Hepatocyte (in vitro differentiated cells): ENCODE results near the gene SYCP2L. TPM values are rescaled to one million over a fixed set of nuclear protein-coding genes. Genes with fewer than 3 reads are reported as not detected.

Experiments used
- DNase-seq: peaks from one replicate; pipeline ENCODE4 v3.0.0-alpha.2; 2016; ENCODE audit warnings: low spot score
- H2AFZ ChIP-seq: fragments of 200-600 bp; sonication (generic); 2 replicates; pipeline ENCODE4 v1.6.0; 2016; ENCODE audit warnings: antibody characterized with exemption, mild to moderate bottlenecking
- H3K27ac ChIP-seq: fragments of 200-600 bp; sonication (generic); 2 replicates; pipeline ENCODE4 v1.5.1; 2016; ENCODE audit warnings: mild to moderate bottlenecking
- H3K27me3 ChIP-seq: fragments of 200-600 bp; sonication (generic); 2 replicates; pipeline ENCODE4 v1.6.1; 2016
- H3K36me3 ChIP-seq: fragments of 200-600 bp; sonication (generic); replicated peaks from 2 replicates; pipeline ENCODE4 v1.5.1; 2016; ENCODE audit warnings: low read depth; ENCODE audit not compliant: insufficient read depth
- H3K4me1 ChIP-seq: fragments of 200-600 bp; sonication (generic); 2 replicates; pipeline ENCODE4 v1.5.1; 2016; ENCODE audit warnings: mild to moderate bottlenecking, moderate library complexity; ENCODE audit not compliant: insufficient read depth
- H3K4me2 ChIP-seq: fragments of 200-600 bp; sonication (generic); 2 replicates; pipeline ENCODE4 v1.6.0; 2016
- H3K4me3 ChIP-seq: fragments of 200-600 bp; sonication (generic); 2 replicates; pipeline ENCODE4 v1.5.1; 2016; ENCODE audit warnings: mild to moderate bottlenecking
- H3K79me2 ChIP-seq: fragments of 200-600 bp; sonication (generic); 2 replicates; pipeline ENCODE4 v1.6.0; 2017; ENCODE audit warnings: mild to moderate bottlenecking
- H3K9me2 ChIP-seq: fragments of 200-600 bp; sonication (generic); replicated peaks from 2 replicates; pipeline ENCODE4 v1.6.0; 2017; ENCODE audit warnings: mild to moderate bottlenecking; ENCODE audit not compliant: insufficient read depth
- H3K9me3 ChIP-seq: fragments of 200-600 bp; sonication (generic); 2 replicates; pipeline ENCODE4 v1.5.1; 2016; ENCODE audit warnings: low read depth, mild to moderate bottlenecking
- H4K20me1 ChIP-seq: fragments of 200-600 bp; sonication (generic); 2 replicates; pipeline ENCODE4 v1.6.0; 2016; ENCODE audit warnings: mild to moderate bottlenecking; ENCODE audit not compliant: insufficient read depth, poor library complexity, severe bottlenecking
- CTCF ChIP-seq: fragments of 200-600 bp; sonication (generic); IDR thresholded peaks from 2 replicates; pipeline ENCODE4 v1.5.1; 2016; ENCODE audit warnings: antibody characterized with exemption, mild to moderate bottlenecking; ENCODE audit not compliant: poor library complexity
- EZH2 ChIP-seq: fragments of 200-600 bp; sonication (generic); IDR thresholded peaks from 2 replicates; pipeline ENCODE4 v1.6.1; 2016; ENCODE audit warnings: antibody characterized with exemption, mild to moderate bottlenecking, borderline replicate concordance
- EZH2phosphoT487 ChIP-seq: fragments of 200-600 bp; sonication (generic); IDR thresholded peaks from one replicate; pipeline ENCODE4 v1.6.1; 2018; ENCODE audit warnings: antibody characterized with exemption, mild to moderate bottlenecking, low read depth, moderate library complexity; ENCODE audit not compliant: unreplicated experiment, severe bottlenecking
- WGBS: methylation state at CpG from one replicate; pipeline ENCODE4 v1.1.6; 2016; ENCODE audit warnings: low lambda C conversion rate; ENCODE audit errors: missing lambda C conversion rate; 5-methylcytosine and 5-hydroxymethylcytosine counted together
- polyA plus RNA-seq: library from polyadenylated mRNA; unstranded; fragments of >200 nt; fragmentation: Nextera tagmentation; extraction: Ambion mirVana; gene quantifications from 2 replicates; pipeline ENCODE4 v1.2.1, GENCODE V29; 2016
- total RNA-seq: library from RNA; depleted of rRNA; stranded (reverse); fragments of >200 nt; gene quantifications from 2 replicates; pipeline ENCODE4 v1.2.3, GENCODE V29; 2014

The SYCP2L gene
- total and polyA plus RNA-seq, 2 experiments from 2014 or later = 0.37 to 1.00 TPM

GRCh38 chr6:10933126-10933525 is 46.3 kb downstream of the SYCP2L start:
- WGBS = 81% methylated on average over 1 of the region's 1 CpG

GRCh38 chr6:10939840-10940239 is 53.0 kb downstream of the SYCP2L start:
- H3K9me3 ChIP-seq = no peaks in the 10 kb centered on the region
- no peaks in the 10 kb centered on the region for H3K4me1 ChIP-seq
- no peak overlapping the region for H2AFZ ChIP-seq
- no peak overlapping the region for H3K4me2 ChIP-seq
- no peaks in the 10 kb centered on the region for H3K9me2 ChIP-seq
- H4K20me1 ChIP-seq = no peaks in the 10 kb centered on the region
- no peaks in the 10 kb centered on the region for H3K36me3 ChIP-seq
- WGBS = 98% methylated on average over 2 of the region's 2 CpGs
- DNase-seq = no peak
- no peak overlapping the region for H3K27ac ChIP-seq
- TF ChIP-seq EZH2phosphoT487 = no peak
- no peak for TF ChIP-seq EZH2
- TF ChIP-seq CTCF = no peak
- H3K4me3 ChIP-seq = no peak overlapping the region
- H3K79me2 ChIP-seq = no peaks in the 10 kb centered on the region
- H3K27me3 ChIP-seq = no peaks in the 10 kb centered on the region

More at GRCh38 chr6:10933126-10933525, 46.3 kb downstream of the SYCP2L start:
- H3K9me2 ChIP-seq = no peaks in the 10 kb centered on the region
- H3K4me2 ChIP-seq = no peak overlapping the region
- no peaks in the 10 kb centered on the region for H3K27me3 ChIP-seq
- no peaks in the 10 kb centered on the region for H3K9me3 ChIP-seq
- no peaks in the 10 kb centered on the region for H3K79me2 ChIP-seq
- H2AFZ ChIP-seq = no peak overlapping the region
- no peak overlapping the region for H3K27ac ChIP-seq
- H4K20me1 ChIP-seq = no peaks in the 10 kb centered on the region
- DNase-seq = no peak
- H3K4me1 ChIP-seq = no peaks in the 10 kb centered on the region
- TF ChIP-seq CTCF (no peak), EZH2phosphoT487 (no peak), EZH2 (no peak)
- H3K36me3 ChIP-seq = no peaks in the 10 kb centered on the region
- no peak overlapping the region for H3K4me3 ChIP-seq

- no peak overlapping the region for H3K4me3 ChIP-seq
- H3K9me2 ChIP-seq = no peaks in the 10 kb centered on the region
- H3K27ac ChIP-seq = no peak overlapping the region
- H4K20me1 ChIP-seq = no peaks in the 10 kb centered on the region
- 89% methylated on average over 1 of the region's 1 CpG for WGBS
- H2AFZ ChIP-seq = no peak overlapping the region
- H3K36me3 ChIP-seq = no peaks in the 10 kb centered on the region
- no peak for TF ChIP-seq EZH2
- TF ChIP-seq CTCF = no peak
- TF ChIP-seq EZH2phosphoT487 = no peak
- no peak overlapping the region for H3K4me2 ChIP-seq
- H3K9me3 ChIP-seq = no peaks in the 10 kb centered on the region
- H3K4me1 ChIP-seq = no peaks in the 10 kb centered on the region
- no peak for DNase-seq
- no peaks in the 10 kb centered on the region for H3K79me2 ChIP-seq
- no peaks in the 10 kb centered on the region for H3K27me3 ChIP-seq
These were observed 59.0 kb downstream of the SYCP2L start for GRCh38 chr6:10945845-10946244.

- Histone ChIP-seq H3K4me3 (no peak overlapping the region), H3K4me2 (no peak overlapping the region), H3K79me2 (no peaks in the 10 kb centered on the region), H3K36me3 (no peaks in the 10 kb centered on the region), H4K20me1 (no peaks in the 10 kb centered on the region), H2AFZ (no peak overlapping the region), H3K27ac (no peak overlapping the region), H3K4me1 (no peaks in the 10 kb centered on the region), H3K9me3 (no peaks in the 10 kb centered on the region), H3K27me3 (no peaks in the 10 kb centered on the region), H3K9me2 (no peaks in the 10 kb centered on the region)
- DNase-seq = no peak
- 93% methylated on average over 5 of the region's 5 CpGs for WGBS
- TF ChIP-seq EZH2phosphoT487 (no peak), CTCF (no peak)
These were observed 61.1 kb downstream of the SYCP2L start for GRCh38 chr6:10947966-10948365.
